GM21717 (cell line): ENCODE results near the gene INHBB.

Source experiments
- ATAC-seq: cut with Tn5 transposase; IDR thresholded peaks from one replicate; pipeline ENCODE4 v1.9.1; 2021; ENCODE audit warnings: mild to moderate bottlenecking, moderate library complexity; ENCODE audit not compliant: unreplicated experiment

Gene INHBB

DNA sequence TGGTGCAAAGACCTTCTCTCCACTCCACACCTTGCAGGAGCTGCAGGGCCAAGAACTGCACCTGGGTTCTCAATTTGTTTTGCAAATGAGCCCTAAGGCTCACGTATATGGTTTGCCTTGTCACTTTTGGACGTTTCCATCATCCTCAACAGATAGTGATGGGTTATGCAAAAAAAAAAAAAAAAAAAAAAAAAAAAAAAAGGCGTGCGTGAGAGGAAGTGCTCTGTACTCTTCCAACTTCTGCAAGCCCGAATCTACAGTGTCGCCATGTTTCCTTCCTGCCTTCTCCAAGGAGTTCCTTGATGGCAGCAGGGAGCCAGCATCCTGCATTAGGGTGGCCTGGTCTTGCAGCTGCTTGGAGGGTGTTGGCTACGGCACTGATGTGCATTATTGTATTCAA, 4.0 kb upstream of the INHBB start:
- ATAC-seq, result no peak

DNA sequence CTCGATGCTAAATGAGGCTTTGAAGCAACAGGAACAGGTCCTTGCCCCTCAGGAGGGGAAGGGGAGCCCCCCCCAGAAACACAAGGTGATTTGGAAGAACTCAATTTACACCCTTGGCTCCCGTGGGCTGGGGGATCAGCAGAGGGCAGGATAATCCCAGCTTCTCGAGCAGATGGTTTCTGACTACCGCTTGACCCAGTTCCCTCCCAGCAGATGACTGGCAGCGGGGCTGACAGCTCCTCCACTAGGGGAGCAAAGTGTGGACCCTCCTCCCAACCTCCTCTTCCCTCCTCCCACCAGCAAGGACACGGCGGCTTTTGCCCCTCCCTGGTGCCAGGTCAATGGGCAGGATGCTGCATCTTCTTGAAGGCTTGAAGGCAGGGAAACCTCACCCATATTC, 3.5 kb upstream of the INHBB start:
- ATAC-seq, result no peak

DNA sequence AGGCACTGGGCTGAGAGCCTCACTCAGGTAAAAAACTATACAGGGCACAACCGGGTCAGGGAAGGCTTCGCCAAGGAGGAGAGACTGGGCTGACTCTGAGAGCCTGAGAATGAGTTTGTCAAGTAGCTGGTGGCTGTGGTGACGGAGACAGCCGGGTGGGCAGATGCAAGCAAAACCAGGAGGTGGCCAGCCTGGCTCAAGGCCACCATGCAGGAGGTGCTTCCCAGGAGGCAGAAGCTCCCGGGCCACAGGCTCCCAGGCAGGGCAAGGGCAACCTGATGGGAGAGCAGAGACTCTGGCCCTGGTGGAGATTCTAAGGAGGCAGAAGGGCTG, 2.9 kb upstream of the INHBB start:
- no peak for ATAC-seq

DNA sequence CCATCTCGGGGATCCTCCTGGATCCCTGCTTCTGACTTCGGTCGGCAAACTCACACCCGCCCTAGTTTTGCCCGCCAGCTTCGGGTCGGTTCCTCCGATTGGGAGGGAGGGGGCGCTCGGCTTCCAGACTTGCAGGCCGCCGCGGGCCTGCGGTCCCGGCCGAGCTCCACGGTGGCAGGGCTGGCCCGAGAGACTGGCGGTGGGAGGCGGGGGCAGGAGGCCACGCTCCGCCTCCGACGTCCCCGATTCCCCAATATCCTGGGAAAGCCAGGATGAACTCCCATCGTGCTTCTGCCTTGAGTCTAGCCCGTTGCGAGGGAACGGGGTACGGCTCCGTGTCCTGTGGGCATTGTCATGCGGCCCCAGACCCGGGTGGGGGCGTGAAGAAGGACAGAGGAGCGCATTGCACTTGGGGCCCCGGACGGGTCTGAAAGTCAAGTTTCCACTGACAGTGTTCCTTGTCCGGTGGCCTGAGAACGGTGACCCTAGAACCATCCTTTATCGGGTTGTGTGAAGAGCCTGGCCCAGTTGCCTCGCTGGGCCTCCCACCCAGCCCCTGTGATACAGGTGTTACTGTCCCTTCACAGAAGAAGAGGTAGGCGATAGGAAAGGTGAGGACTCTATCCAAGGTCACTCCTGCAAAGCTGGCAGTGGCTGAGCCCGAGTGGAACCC, 2.4 kb upstream of the INHBB start:
- no peak for ATAC-seq

DNA sequence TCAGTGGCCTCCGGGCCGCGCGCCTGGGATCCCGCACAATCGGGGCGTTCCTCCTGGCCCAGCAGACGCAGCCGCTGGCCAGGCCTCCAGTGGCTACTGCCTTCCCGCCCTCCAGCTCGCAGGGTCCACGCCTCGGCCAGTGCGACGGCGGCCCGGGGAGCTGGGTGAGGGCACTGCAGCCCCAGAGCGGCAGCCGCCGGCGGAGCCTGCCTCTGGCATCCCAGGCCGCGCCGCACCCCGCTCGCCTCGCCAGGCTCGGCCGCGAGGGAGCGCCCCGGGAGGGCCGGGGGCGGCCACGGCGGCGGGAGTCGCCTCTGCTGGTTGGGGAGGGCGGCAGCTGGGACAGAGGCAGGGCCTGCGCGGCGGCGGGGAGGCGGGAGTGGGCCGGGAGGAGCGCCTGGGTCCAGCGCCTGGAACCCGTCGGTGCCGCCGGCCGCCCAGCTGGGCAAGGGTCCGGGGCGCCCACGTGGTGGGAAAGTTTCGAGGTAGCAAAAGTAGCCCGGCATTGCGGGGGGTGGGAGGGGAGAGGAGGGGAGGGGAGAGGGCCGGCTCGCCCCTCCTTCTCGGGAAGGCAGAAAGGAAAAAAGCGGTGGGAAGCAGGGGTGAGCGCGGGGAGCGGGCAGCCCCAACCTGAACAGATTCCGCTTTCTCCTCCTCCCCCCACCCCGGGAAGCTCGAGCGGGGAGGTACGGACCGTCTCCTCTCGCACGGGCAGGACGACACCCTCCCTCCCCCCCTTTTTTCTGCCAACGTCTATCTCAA, 1.5 kb upstream of the INHBB start:
- ATAC-seq, result no peak

DNA sequence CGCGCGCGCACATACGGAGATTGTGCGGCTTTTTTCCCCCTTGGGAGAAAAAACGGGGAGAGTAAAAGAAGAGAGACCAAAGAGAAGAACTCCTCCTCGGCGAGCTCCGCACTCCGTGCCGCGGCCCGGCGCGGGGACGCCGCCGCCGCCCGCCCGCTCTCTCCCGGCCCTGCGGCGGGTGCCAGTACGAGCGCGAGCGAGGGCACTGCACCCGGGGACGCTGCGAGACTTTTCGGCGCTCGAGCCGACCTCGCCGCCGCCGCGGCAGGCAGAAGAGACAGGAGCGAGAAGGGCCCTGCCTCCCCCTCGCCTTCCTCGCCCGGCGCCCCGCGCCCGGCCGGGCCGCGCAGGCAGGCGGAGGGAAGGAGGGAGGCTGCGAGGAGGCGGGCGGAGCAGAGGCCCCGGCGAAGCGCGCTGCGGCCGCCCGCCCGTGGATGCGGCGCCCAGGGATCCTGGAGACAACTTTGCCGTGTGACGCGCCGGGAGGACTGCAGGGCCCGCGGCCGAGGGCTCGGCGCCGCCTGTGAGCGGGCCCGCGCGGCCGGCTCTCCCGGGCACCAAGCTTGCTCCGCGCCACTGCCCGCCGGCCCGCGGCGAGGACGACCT, 857 bp upstream of the INHBB start:
- no peak for ATAC-seq

DNA sequence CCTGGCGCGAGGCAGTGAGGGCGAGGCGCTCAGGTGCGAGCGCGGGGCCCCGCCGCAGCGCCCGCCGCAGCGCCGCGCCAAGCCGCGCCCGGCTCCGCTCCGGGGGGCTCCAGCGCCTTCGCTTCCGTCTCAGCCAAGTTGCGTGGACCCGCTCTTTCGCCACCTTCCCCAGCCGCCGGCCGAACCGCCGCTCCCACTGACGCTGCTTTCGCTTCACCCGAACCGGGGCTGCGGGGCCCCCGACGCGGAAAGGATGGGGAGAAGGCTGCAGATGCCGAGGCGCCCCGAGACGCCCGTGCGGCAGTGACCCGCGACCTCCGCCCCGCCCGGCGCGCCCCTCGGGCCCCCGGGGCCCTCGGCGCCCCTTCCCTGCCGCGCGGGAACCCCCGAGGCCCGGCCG, 328 bp upstream of the INHBB start:
- ATAC-seq, result no peak

DNA sequence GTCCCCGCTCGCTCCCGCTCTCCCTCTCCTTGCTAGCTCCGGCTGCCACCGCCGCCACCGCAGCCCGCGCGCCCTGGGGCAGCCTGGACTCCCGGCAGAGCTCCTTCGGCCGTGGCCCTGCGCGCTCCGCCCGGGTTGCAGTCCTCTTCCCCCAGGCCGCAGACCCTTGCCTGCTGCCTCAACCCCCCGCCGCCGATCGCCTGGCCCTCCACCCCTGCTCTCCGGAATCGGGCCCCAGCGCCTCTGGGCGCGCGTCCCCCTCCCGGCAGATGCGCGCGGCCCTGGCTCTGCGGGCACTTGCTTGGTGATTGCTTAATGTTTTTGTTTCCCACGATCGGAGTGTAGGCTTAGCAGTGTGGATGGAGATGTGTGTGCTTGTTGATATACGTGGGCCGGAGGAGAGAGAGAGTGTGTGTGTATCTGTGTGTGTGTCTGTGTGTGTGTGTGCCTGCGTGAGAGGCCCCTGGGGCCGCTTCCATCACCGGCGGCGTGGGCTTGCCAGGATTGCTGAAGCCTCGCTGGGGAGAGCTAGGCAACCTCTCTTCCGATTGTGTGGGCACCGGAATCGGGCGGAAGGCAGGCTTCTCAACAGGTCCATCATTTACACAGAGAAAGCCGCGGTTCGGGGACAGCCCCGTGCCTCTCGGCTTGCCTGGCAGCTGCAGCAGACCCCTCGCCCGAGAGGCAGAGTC, 877 bp downstream of the INHBB start:
- ATAC-seq, result no peak

DNA sequence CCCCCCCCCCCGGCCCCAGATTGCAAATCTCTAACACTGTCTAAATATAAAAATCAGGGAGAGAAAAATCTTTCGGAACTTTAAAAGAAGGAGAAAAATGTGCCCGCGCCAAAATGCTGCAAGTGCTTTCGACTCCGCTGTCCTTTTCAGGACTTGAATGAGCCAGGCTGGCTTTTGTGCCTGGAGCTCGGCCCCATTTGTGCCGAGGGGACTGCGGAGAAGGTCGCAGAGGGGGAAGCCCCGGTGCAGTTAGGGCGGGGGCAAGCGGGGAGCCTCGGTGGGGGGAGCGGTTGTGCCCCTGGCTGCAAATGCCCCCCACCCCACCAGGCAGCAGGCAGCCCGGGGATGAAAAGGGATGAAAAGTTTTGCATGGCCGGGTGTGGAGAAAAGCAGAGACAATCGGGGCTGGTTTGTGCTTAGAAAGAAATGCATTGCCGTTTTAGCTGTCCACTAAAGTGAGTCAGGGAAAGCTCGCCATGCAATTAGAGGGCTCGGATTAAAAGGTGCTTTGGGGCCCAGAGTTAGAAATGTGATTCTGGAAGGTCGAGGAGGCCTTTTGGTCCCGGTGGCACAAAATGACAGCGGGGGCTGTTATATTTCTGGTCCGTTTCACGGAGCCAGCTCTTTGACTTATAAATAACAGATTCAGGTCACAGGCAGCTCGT, 1.6 kb downstream of the INHBB start:
- no peak for ATAC-seq

DNA sequence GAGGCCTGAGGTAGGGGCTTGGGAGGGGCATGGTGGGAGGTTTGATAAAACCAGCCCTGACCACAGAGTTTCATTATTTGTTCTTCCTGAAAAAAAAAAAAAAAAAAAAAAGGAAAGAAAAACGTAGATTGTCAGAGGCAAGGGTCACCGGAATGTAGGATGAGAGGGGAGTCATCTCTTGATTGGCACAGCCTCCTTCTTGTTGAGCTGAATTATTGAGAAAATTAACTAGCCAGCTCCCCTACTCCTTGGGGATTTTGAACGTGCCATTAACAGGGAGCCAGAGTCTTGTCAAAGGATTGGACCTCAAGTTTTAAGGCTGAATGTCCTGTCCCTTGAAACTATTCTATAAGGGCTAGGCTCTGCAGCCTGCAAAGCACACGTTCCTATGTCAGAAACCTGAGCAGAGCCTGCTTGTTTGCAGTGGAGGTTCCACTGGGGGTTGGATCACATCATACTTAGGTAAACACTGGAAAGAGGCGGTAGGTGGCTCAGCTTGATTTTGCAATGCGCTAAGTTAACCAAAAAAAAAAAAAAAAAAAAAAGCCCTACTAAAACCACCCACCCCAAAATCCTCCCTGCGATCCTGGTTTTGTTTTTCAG, 2.3 kb downstream of the INHBB start:
- ATAC-seq, result no peak

DNA sequence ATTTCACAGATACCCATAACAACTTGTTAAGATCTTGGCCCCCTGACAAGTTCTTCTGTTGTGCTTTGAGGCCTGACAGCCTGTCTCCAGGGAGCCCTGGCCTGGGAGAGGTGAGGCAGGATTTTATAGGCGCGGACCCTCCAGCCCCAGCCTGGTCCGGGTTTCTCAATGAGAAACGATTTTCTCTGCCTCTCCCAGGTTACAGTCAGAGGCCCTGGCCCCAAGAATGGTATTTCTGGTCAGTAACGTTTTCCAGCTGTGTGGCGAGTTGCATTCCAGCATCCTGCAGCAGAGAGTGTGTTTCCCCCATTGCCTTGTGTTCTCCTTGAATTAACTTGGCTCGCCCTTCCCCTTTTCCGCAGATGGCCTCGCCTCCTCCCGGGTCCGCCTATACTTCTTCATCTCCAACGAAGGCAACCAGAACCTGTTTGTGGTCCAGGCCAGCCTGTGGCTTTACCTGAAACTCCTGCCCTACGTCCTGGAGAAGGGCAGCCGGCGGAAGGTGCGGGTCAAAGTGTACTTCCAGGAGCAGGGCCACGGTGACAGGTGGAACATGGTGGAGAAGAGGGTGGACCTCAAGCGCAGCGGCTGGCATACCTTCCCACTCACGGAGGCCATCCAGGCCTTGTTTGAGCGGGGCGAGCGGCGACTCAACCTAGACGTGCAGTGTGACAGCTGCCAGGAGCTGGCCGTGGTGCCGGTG, 3.0 kb downstream of the INHBB start:
- no peak for ATAC-seq

DNA sequence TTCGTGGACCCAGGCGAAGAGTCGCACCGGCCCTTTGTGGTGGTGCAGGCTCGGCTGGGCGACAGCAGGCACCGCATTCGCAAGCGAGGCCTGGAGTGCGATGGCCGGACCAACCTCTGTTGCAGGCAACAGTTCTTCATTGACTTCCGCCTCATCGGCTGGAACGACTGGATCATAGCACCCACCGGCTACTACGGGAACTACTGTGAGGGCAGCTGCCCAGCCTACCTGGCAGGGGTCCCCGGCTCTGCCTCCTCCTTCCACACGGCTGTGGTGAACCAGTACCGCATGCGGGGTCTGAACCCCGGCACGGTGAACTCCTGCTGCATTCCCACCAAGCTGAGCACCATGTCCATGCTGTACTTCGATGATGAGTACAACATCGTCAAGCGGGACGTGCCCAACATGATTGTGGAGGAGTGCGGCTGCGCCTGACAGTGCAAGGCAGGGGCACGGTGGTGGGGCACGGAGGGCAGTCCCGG, 3.5 kb downstream of the INHBB start:
- ATAC-seq, result no peak

DNA sequence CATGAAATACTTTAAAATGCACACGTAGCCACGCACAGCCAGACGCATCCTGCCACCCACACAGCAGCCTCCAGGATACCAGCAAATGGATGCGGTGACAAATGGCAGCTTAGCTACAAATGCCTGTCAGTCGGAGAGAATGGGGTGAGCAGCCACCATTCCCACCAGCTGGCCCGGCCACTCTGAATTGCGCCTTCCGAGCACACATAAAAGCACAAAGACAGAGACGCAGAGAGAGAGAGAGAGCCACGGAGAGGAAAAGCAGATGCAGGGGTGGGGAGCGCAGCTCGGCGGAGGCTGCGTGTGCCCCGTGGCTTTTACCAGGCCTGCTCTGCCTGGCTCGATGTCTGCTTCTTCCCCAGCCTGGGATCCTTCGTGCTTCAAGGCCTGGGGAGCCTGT, 4.1 kb downstream of the INHBB start:
- ATAC-seq, result no peak

DNA sequence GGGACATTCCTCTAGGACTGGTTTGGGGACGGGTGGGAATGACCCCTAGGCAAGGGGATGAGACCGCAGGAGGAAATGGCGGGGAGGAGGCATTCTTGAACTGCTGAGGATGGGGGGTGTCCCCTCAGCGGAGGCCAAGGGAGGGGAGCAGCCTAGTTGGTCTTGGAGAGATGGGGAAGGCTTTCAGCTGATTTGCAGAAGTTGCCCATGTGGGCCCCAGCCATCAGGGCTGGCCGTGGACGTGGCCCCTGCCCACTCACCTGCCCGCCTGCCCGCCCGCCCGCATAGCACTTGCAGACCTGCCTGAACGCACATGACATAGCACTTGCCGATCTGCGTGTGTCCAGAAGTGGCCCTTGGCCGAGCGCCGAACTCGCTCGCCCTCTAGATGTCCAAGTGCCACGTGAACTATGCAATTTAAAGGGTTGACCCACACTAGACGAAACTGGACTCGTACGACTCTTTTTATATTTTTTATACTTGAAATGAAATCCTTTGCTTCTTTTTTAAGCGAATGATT, 4.9 kb downstream of the INHBB start:
- no peak for ATAC-seq

DNA sequence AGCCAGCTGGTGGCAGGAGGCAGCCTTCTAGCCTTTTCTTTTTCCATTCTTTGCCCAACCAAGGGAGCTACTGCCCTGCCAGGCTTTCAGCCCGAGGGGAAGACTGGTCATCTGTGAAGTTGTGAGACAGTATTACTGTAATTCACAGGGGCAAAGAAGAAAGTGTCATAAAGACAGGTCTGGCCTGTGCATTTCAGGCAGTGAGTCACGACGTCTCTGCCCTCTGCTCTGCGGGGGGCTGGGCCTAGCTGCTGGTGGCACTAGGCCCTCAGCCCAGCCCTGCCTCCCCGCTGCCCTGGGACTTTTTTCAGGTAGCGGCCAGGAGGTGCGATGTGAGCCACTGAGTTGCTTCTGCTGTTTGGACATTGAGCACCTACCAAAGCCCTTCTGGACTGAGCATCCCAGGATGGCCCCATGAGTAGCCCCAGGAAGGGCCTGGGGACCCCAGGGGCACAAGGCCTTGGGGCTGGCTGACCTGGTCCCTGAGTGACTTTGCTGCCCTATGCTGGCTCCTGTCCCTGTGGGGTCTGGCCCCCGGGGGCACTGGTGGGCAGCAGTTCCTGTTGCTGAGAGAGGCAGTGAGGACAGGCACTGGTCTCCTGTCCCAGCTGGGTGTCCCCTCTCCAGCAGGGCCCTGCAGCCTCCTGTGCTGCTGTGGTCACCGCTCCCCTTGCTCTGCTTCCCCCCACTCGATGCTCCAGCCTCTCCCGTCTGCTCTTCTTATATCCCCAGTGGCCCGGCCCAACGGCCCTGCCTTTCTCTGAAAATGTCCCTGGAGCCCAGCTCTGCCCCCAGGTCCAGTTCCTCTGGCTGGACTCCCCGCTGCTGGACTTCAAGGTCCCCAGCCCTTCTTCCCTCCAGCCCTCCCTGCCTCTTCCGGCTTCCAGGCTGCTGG, 7.0 kb downstream of the INHBB start:
- ATAC-seq, result no peak

DNA sequence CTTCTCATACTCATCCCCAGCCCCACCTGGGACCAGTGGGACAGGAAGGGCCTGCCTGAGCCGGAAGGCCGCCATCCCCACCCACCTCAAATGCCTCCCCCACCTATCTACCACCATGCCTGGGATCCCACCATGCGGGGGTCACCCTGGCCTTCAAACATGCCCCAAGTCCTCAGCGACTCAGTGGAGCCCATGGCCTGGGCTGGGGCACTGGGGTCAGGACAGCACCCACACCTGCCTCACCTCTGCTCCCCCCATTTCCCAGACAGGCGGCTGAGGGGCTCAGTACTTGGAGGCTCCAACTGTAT, 7.6 kb downstream of the INHBB start:
- no peak for ATAC-seq

DNA sequence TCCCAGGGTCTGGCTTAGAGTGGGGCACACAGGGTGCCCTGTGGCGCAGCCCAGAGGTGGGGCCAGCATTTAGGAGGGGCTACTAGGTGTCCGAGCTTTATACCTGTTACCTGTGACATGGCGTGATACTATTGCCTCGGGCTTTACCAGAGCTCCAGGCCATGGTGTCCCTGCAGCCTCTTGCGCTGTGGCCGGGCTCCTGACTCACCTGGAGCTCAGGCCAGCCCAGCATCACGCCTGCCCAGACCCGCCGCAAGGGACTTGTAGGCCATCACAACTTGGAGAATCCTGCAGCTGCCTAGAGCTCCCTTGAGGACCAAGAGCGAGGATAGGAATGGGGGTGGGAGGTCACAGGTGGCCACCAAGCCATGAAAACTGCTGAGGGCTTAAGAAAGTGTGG, 8.0 kb downstream of the INHBB start:
- ATAC-seq, result no peak

DNA sequence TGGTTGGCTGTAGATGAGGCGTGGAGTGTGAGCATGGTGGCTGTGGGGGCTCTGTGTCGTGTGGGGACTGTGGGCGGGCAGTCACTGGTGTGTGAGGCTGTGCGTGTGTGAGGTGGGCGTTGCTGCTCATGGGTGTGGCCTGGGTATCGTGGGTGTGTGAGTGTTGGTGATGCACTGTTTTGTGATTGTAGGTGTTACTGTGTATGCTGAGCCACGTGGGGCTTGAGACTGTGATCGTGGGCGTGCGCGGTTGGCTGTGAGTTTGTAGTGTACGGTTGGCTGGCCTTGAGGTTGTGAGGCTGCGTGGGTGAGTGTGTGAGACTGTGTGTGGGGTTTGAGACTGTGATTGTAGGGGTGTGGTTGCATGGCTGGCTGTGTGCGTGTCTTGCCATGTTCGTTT, 8.5 kb downstream of the INHBB start:
- no peak for ATAC-seq
